H1 (cell line): Measurements from ENCODE around the gene TUBGCP2. TPM values are rescaled to one million over a fixed set of nuclear protein-coding genes. Genes with fewer than 3 reads are reported as not detected.

Experiments
- CTCF ChIA-PET: fragments of 300-600 bp; sonication (Branson Sonifier 250); formaldehyde crosslinking; loops from one replicate; lab custom pipeline; 2021; ENCODE audit not compliant: partially characterized antibody; lab: Charles Lee
- POLR2A ChIA-PET: fragments of 300-600 bp; sonication (Branson Sonifier 250); formaldehyde crosslinking; loops from one replicate; lab custom pipeline; 2021; ENCODE audit warnings: inconsistent platforms; ENCODE audit not compliant: partially characterized antibody; lab: Charles Lee
- DNase-seq, 2 experiments: peaks; one replicate each; pipeline versions ENCODE4 v3.0.0 to v3.0.0-alpha.2; 2010 to 2022; ENCODE audit warnings: low spot score in 2 of 2, low read depth in 1 of 2, mixed read lengths in 1 of 2
- FAIRE-seq: peaks from 2 replicates; lab custom pipeline; 2011; peaks lifted over from hg19 to GRCh38; lab: Jason Lieb, UNC
- H2AFZ ChIP-seq: 2 replicates; pipeline ENCODE4 v1.8.1; 2012; ENCODE audit warnings: low read length, inconsistent platforms
- H2AK5ac ChIP-seq: 2 replicates; pipeline ENCODE4 v1.6.1; 2013; ENCODE audit warnings: low read depth, low read length
- H2BK120ac ChIP-seq: replicated peaks from 2 replicates; pipeline ENCODE3; 2013; ENCODE audit warnings: low read depth, low read length, inconsistent platforms
- H2BK12ac ChIP-seq: 2 replicates; pipeline ENCODE4 v1.6.1; 2013; ENCODE audit warnings: low read depth, low read length
- H2BK15ac ChIP-seq: 2 replicates; pipeline ENCODE4 v1.6.1; 2013; ENCODE audit warnings: low read length
- H2BK20ac ChIP-seq: 2 replicates; pipeline ENCODE4 v1.6.1; 2013; ENCODE audit warnings: low read length
- H2BK5ac ChIP-seq: 2 replicates; pipeline ENCODE4 v1.6.1; 2013; ENCODE audit warnings: low read depth, low read length
- H3K14ac ChIP-seq: 2 replicates; pipeline ENCODE4 v1.6.1; 2013; ENCODE audit warnings: inconsistent platforms; ENCODE audit not compliant: insufficient read length
- H3K18ac ChIP-seq: 2 replicates; pipeline ENCODE4 v1.6.1; 2013; ENCODE audit warnings: low read length; ENCODE audit errors: extremely low read depth
- H3K23ac ChIP-seq: 2 replicates; pipeline ENCODE4 v1.6.1; 2013; ENCODE audit warnings: inconsistent platforms; ENCODE audit not compliant: insufficient read length
- H3K23me2 ChIP-seq: 2 replicates; pipeline ENCODE4 v1.6.1; 2013; ENCODE audit warnings: low read depth, low read length
- H3K27ac ChIP-seq: 2 replicates; pipeline ENCODE4 v1.6.1; 2011; ENCODE audit warnings: low read depth, low read length, inconsistent platforms
- H3K27me3 ChIP-seq, 4 experiments: replicated peaks in 1 of 4; 1 replicate in 1 of 4; 2 replicates in 3 of 4; pipeline versions ENCODE4 v1.6.1 to v1.8.1; 2011 to 2013; ENCODE audit warnings: low read length in 3 of 4, mild to moderate bottlenecking in 3 of 4, inconsistent platforms in 2 of 4, mixed read lengths in 2 of 4, moderate library complexity in 1 of 4; ENCODE audit not compliant: control insufficient read depth in 3 of 4, insufficient read depth in 3 of 4; ENCODE audit errors: extremely low read depth in 1 of 4
- H3K36me3 ChIP-seq, 4 experiments: 2 replicates each; pipeline versions ENCODE4 v1.6.1 to v1.8.1; 2011 to 2013; ENCODE audit warnings: mild to moderate bottlenecking in 4 of 4, low read length in 3 of 4, moderate library complexity in 2 of 4, control low read depth in 1 of 4, inconsistent platforms in 1 of 4; ENCODE audit not compliant: insufficient read depth in 4 of 4, control insufficient read depth in 2 of 4
- H3K4ac ChIP-seq: replicated peaks from 2 replicates; pipeline ENCODE3; 2013; ENCODE audit warnings: low read length, low read depth, mixed read lengths, inconsistent platforms; ENCODE audit not compliant: insufficient read length
- H3K4me1 ChIP-seq, 4 experiments: replicated peaks in 1 of 4; 1 replicate in 1 of 4; 2 replicates in 3 of 4; pipeline versions ENCODE4 v1.6.1 to v1.8.1; 2011 to 2013; ENCODE audit warnings: low read length in 3 of 4, inconsistent platforms in 2 of 4, mixed read lengths in 1 of 4; ENCODE audit not compliant: insufficient read depth in 4 of 4, control insufficient read depth in 3 of 4
- H3K4me2 ChIP-seq, 2 experiments: 2 replicates each; pipeline versions ENCODE4 v1.6.1 to v1.8.1; 2011 to 2013; ENCODE audit warnings: low read depth in 2 of 2, low read length in 2 of 2, control low read depth in 1 of 2, inconsistent platforms in 1 of 2, mild to moderate bottlenecking in 1 of 2; ENCODE audit not compliant: insufficient read depth in 1 of 2
- H3K4me3 ChIP-seq, 4 experiments: fragments of 200-600, 300-600 bp in 1 of 4; sonication (generic), shearing (Covaris generic), sonication (Bioruptor Twin) in 1 of 4; 2 replicates each; pipeline versions ENCODE4 v1.5.1 to v1.8.1; 2011 to 2016; ENCODE audit warnings: low read length in 4 of 4, low read depth in 3 of 4, control low read depth in 2 of 4, inconsistent platforms in 2 of 4, mild to moderate bottlenecking in 2 of 4, mixed read lengths in 1 of 4, moderate library complexity in 1 of 4; ENCODE audit not compliant: insufficient read depth in 2 of 4; ENCODE audit errors: extremely low read depth in 1 of 4
- H3K56ac ChIP-seq: replicated peaks from 2 replicates; pipeline ENCODE3; 2013; ENCODE audit warnings: low read depth, mild to moderate bottlenecking, mixed read lengths, low read length, inconsistent platforms; ENCODE audit not compliant: insufficient read length
- H3K79me1 ChIP-seq: 2 replicates; pipeline ENCODE4 v1.6.1; 2013; ENCODE audit warnings: low read depth, low read length, control low read depth
- H3K79me2 ChIP-seq, 2 experiments: 2 replicates each; pipeline versions ENCODE4 v1.6.1 to v1.8.1; 2012 to 2013; ENCODE audit warnings: low read length in 2 of 2, mild to moderate bottlenecking in 2 of 2, inconsistent platforms in 1 of 2; ENCODE audit not compliant: insufficient read depth in 2 of 2, control insufficient read depth in 1 of 2
- H3K9ac ChIP-seq, 4 experiments: replicated peaks in 1 of 4; 1 replicate in 1 of 4; 2 replicates in 3 of 4; pipeline versions ENCODE4 v1.6.1 to v1.8.1; 2011 to 2013; ENCODE audit warnings: low read depth in 3 of 4, low read length in 3 of 4, control low read depth in 2 of 4, mild to moderate bottlenecking in 2 of 4, moderate library complexity in 2 of 4, inconsistent platforms in 1 of 4; ENCODE audit errors: extremely low read depth in 1 of 4
- H3K9me3 ChIP-seq, 2 experiments: 2 replicates each; pipeline versions ENCODE4 v1.6.1 to v1.8.1; 2012 to 2013; ENCODE audit warnings: mild to moderate bottlenecking in 2 of 2, moderate library complexity in 2 of 2, control low read depth in 1 of 2, inconsistent platforms in 1 of 2, low read depth in 1 of 2, low read length in 1 of 2, mixed read lengths in 1 of 2; ENCODE audit not compliant: insufficient read depth in 2 of 2
- H4K20me1 ChIP-seq, 2 experiments: replicated peaks in 1 of 2; 2 replicates each; pipeline versions ENCODE3 to v1.8.1; 2011 to 2013; ENCODE audit warnings: inconsistent platforms in 2 of 2, low read length in 2 of 2, mild to moderate bottlenecking in 1 of 2; ENCODE audit not compliant: insufficient read depth in 2 of 2, control insufficient read depth in 1 of 2
- H4K5ac ChIP-seq: 2 replicates; pipeline ENCODE4 v1.6.1; 2013; ENCODE audit warnings: low read length, low read depth, mixed read lengths, inconsistent platforms; ENCODE audit not compliant: insufficient read length
- H4K8ac ChIP-seq: 2 replicates; pipeline ENCODE4 v1.8.0; 2013; ENCODE audit warnings: mild to moderate bottlenecking, moderate library complexity, low read length, inconsistent platforms; ENCODE audit not compliant: insufficient read depth; ENCODE audit errors: extremely low read depth
- H4K91ac ChIP-seq: replicated peaks from 2 replicates; pipeline ENCODE3; 2013; ENCODE audit warnings: low read length, mixed read lengths, inconsistent platforms; ENCODE audit not compliant: insufficient read length
- BRCA1 ChIP-seq: IDR thresholded peaks from 2 replicates; pipeline ENCODE4 v1.6.1; 2012; ENCODE audit warnings: low read depth, low read length, improper control_type of control experiment
- GABPA ChIP-seq: IDR thresholded peaks from 2 replicates; pipeline ENCODE4 v1.6.1; 2011; ENCODE audit warnings: mild to moderate bottlenecking, low read length, moderate library complexity, borderline replicate concordance; ENCODE audit not compliant: insufficient read depth
- PHF8 ChIP-seq: fragments of 200-600 bp; sonication (generic); conservative IDR thresholded peaks from 2 replicates; pipeline ENCODE4 v1.7.1; 2012; ENCODE audit warnings: low read depth, mild to moderate bottlenecking, inconsistent platforms, low read length, moderate library complexity
- SP1 ChIP-seq: IDR thresholded peaks from 2 replicates; pipeline ENCODE4 v1.6.1; 2011; ENCODE audit warnings: low read depth, low read length
- WGBS, 2 experiments: shearing (Covaris generic) in 1 of 2; methylation state at CpG; one replicate each; pipeline versions ENCODE4 v1.1.6 to v1.1.7; 2013 to 2015; ENCODE audit warnings: low lambda C conversion rate in 2 of 2, mixed read lengths in 2 of 2, inconsistent platforms in 1 of 2, low coverage in 1 of 2, missing lambda C conversion rate in 1 of 2; ENCODE audit not compliant: insufficient replicate concordance in 2 of 2, insufficient coverage in 1 of 2, insufficient read length in 1 of 2; ENCODE audit errors: extremely low coverage in 1 of 2, missing lambda C conversion rate in 1 of 2; 5-methylcytosine and 5-hydroxymethylcytosine counted together
- polyA plus RNA-seq, 7 experiments: library from polyadenylated mRNA; depleted of rRNA in 3 of 7; stranded (reverse) in 5 of 7; unstranded in 2 of 7; fragments of >200 nt in 5 of 7; fragments of 200-250 nt in 2 of 7; gene quantifications; 1 replicate in 5 of 7; 2 replicates in 1 of 7; 4 replicates in 1 of 7; pipeline versions ENCODE4 v1.2.1 to v1.2.3, GENCODE V29; 2011 to 2013; ENCODE audit warnings: missing spikeins in 2 of 7, mixed read lengths in 2 of 7
- total RNA-seq: library from RNA; stranded (reverse); fragmentation: NEBNext Ultra II Directional; extraction: Animal tissue kit (Norgen Biotek cat#: 25700); gene quantifications from 2 replicates; pipeline ENCODE4 v1.2.1, GENCODE V29; 2021

Gene TUBGCP2
- total and polyA plus RNA-seq, 2 of the 8 experiments (the other 6 are each of a cell fraction or from before 2014, with no cell fraction given) = 34.9 to 51.9 TPM

- no peak for FAIRE-seq
- no peak for TF ChIP-seq SP1
- TF ChIP-seq BRCA1 = no peak
- TF ChIP-seq PHF8 = no peak
- no peak for TF ChIP-seq GABPA
Measured at GRCh38 chr10:133349160-133349568, 40.5 kb upstream of the TUBGCP2 start.

More at GRCh38 chr10:133349160-133349568, 40.5 kb upstream of the TUBGCP2 start:
- Histone ChIP-seq H3K79me1 (no peaks in the 10 kb centered on the region), H3K18ac (no peak overlapping the region), H2BK120ac (no peak overlapping the region), H3K79me2 (no peaks in the 10 kb centered on the region), H3K23ac (no peak overlapping the region), H3K4me1 (peaks cover 0 to 21% (median 2%) of the 10 kb centered on the region in 4 experiments; a peak in 4 of 7 replicates), H3K4me2 (no peak overlapping the region), H3K9ac (no peak overlapping the region), H3K14ac (no peak overlapping the region), H3K27me3 (no peaks in the 10 kb centered on the region; a peak in 3 of 7 replicates), H4K8ac (no peak overlapping the region), H2BK20ac (no peak overlapping the region), H3K56ac (no peak overlapping the region), H4K5ac (no peak overlapping the region), H3K4ac (no peak overlapping the region), H3K27ac (no peak overlapping the region), H2AK5ac (0 out of 2 replicates have a peak overlapping the region, but pooled peaks have one; percentile 32), H2AFZ (no peak overlapping the region), H3K36me3 (no peaks in the 10 kb centered on the region), H2BK5ac (peak overlapping the region; percentile 2; the same call in 1 of the 2 replicates), H3K9me3 (no peaks in the 10 kb centered on the region), H3K4me3 (no peak overlapping the region), H3K23me2 (peaks cover 4% of the 10 kb centered on the region; the same call in 1 of the 2 replicates), H2BK15ac (no peak overlapping the region; the same call in 1 of the 2 replicates), H4K91ac (peak overlapping the region; percentile 65), H4K20me1 (peaks cover 4 to 12% of the 10 kb centered on the region in 2 experiments), H2BK12ac (peak overlapping the region; percentile 18; the same call in 1 of the 2 replicates)
- ChIA-PET POLR2A (interaction anchor here (1.1 to 1.3 kb wide), 2 partner anchors 12 to 21 kb away, joined by 3 read pairs; partner anchors contain the start of gene CALY), CTCF (interaction anchor here (0.7 kb wide), 1 partner anchor 9 kb away, joined by 3 read pairs; no protein-coding TSS in a partner anchor)
- DNase-seq = no peak
- WGBS, 2 experiments = 96 to 100% methylated on average over 4 to 8 of the region's 8 CpGs
